HG03520 (cell line): ENCODE results near the gene CLCN3.
"Not testable (repeated sequence)": the region's sequence is repeated elsewhere in the genome, so short reads cannot be mapped to it uniquely, and the experiment has no call there.

ENCODE experiments used
- ATAC-seq: cut with Tn5 transposase; IDR thresholded peaks from one replicate; pipeline ENCODE4 v1.9.1; 2021; ENCODE audit warnings: mild to moderate bottlenecking, moderate library complexity; ENCODE audit not compliant: unreplicated experiment

CLCN3 gene

GRCh38 chr4:169650227-169650936 lies 30.0 kb downstream of the CLCN3 start:
- ATAC-seq = no peak

GRCh38 chr4:169652535-169652934 lies 32.2 kb downstream of the CLCN3 start:
- no peak for ATAC-seq

DNA sequence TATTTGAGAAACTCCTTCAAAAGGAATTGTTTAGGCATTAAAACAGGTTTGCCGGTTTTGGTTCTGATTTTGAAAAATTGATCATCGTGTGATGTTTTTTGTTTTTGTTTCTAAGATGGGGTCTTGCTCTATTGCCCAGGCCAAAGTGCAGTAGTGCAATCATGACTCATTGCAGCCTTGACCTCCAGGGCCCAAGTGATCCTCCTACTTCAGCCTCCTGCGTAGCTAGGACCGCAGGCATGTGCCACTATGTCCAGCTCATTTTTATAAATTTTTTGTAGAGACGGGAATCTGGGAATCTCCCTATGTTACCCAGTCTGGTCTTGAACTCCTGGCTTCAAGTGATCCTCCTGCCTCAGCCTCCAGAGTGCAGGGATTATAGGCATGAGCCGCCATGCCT lies 35.0 kb downstream of the CLCN3 start:
- no peak for ATAC-seq

GRCh38 chr4:169657470-169658107 lies 37.2 kb downstream of the CLCN3 start:
- no peak for ATAC-seq

DNA sequence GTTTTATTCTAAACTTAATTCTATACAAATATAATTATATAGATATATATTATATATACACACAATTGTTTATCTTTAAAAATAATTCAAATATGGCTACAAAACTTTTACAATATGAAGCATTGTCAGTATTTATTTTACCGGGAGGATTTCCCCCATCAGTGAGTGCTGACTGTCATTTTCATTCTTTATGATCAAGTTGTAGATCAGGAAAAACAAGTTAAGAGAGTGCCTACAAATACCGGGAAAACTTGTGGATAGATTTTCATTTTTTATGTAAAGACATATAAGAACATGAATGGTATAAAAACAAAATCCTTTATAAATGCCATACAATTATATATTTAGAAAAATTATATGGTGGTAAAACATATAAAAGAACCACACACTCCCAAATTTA lies 37.8 kb downstream of the CLCN3 start:
- ATAC-seq = no peak

DNA sequence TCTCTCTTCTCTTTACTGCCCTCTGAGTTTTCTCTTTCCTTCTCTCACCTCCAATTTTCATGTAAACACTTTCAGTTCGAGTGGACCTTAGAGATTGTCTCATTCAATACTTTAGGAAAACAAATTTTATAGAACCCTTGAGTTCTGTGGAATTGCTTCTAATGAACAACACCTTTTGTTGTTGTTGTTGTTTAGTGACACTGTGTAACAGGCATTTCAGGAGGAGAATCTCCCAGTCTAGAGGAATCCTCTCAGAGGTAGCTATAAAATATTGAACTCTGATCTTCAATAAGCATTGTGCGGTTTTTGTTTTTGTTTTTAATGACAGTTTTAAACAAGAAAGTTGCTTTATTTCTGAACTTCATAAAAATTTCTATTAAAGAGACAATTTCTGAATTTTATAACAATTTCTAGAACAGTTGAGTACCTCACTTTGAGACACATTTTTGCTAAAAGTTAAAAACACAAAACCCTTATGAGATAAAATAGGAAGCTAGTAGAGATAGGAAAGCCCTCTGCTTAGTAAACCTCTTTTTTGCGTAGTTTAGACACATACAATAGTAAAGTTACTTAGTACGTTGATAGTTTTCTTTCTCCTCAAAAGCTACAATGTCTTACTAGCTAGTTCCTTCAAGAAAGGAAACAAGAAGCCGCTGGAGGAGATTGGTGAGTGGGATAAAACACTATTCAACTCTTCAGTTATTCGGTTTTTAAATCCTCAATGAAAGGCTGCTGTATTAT lies 38.8 kb downstream of the CLCN3 start:
- ATAC-seq = no peak

DNA sequence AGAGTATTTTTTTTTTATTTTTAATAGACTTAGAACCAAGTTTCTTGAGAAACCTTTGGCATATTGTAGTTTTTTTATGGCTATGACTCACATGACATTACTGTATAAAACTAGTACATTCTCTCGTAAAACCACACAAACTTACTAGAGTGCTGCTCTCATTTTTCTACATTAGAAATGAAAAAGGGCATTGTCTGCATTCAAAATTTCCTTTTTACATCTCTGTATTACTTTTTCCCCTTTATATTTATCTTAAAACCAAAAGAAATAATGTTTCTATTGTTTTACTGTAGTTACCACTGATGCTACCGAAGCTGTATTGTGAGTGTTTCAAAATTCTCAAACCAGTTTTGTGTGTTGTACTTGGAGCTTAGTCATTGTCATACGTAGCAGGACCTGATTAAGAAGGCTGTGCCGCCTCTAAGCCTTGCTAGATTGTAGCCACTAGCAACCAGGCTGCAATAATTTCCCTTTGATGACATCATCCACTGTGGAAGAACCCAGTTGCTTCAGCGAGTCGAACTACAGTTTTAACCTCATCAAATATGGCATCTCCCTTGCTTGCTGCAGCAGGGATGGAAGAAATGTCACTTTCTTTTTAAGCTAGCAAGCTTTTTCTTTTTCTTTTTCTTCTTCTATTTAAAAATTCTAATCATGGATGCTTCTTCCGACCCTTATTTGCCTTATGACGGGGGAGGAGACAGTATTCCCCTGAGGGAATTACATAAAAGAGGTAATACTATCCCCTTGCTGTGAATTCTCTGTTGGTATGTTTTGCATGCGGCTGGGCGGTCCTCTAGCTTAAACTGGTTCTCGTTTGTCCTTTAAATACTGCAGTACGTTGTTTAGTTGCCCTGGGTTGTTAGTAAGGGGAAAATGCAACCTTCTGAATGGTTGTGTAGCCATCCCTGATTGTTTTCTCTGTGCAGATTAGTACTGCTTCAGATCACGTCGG lies 39.6 kb downstream of the CLCN3 start:
- peak; percentile 98 for ATAC-seq

DNA sequence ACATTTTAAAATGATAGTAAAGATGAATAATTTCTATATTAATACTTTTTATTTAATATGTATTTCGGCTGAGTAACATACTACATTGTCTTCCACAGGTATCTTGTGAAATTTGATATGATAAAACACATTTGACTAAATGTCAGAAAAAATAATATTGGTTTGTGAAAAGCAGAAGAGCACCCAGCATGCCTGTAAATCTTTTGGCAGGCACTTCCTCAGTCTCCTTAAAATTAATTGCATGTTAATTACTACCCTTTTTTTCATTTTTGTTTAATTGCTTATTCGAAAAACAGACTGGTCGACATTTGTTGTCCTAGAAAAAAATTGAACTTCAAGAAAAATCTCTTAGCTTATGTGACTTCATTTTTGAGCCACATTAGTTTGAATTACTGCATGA lies 40.6 kb downstream of the CLCN3 start:
- ATAC-seq = no peak

DNA sequence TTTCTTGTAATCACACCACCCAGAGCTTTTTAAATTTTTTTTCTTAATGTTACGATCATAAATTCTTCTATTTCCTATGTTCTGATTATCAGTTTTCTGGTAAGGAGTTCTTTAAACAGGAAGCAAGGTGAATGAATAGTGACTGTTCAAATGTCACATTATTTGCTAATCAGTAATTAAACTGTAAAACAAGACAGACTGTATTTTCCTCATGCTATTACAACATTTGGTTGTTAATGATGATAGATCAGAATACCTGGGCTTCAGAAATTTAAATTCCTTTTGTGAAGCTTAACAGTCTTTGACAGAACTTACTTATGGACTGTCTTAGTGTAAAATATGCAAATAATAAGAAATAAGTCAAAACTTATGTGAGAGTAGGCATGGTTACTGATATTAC lies 41.4 kb downstream of the CLCN3 start:
- no peak for ATAC-seq

GRCh38 chr4:169662206-169662605 lies 41.8 kb downstream of the CLCN3 start:
- no peak for ATAC-seq

- no peak for ATAC-seq
These were observed 43.0 kb downstream of the CLCN3 start for GRCh38 chr4:169663402-169663801.

GRCh38 chr4:169663831-169664230 lies 43.5 kb downstream of the CLCN3 start:
- no peak for ATAC-seq

DNA sequence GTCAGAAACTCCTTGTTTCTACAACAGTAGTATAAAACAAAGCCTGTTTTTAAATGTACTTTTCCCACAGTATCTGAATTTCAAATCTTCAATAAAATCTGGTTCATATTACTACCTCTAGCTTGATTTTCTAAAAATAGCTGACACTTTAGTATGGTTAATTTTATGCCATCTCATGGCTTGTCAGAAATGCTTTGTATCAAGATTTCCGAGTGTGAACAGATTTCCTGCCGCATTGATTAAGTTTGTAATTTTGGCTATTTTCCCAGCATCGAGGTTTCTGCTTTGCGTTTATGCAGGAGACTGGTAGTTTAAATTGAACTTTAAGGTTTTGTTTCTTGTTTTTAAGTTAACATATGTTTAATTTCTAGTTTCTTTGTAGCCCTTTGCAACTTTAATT lies 44.2 kb downstream of the CLCN3 start:
- ATAC-seq = no peak

GRCh38 chr4:169665046-169665737 lies 44.8 kb downstream of the CLCN3 start:
- no peak for ATAC-seq

GRCh38 chr4:169668069-169668721 lies 47.8 kb downstream of the CLCN3 start:
- ATAC-seq = no peak

DNA sequence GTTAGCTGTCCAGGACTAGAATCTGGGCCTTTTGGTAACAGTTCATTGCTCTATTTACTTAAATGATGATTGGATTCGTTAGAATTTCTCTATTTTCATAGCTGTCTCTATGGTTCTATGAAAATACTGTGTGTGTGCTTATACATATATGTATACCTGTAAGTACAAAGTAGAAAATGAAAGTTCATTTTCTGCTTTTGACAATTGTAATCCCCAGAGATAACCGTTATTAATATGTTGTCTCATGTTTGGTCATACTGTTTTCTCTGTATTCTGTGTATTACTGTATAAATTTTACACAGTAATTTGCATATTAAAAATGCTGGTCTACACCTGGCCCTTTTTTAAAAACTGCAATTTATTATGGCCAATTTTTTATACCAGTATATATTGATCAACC lies 55.4 kb downstream of the CLCN3 start:
- ATAC-seq = peak; percentile 71

- no peak for ATAC-seq
These were observed 56.9 kb downstream of the CLCN3 start for GRCh38 chr4:169677150-169677748.

DNA sequence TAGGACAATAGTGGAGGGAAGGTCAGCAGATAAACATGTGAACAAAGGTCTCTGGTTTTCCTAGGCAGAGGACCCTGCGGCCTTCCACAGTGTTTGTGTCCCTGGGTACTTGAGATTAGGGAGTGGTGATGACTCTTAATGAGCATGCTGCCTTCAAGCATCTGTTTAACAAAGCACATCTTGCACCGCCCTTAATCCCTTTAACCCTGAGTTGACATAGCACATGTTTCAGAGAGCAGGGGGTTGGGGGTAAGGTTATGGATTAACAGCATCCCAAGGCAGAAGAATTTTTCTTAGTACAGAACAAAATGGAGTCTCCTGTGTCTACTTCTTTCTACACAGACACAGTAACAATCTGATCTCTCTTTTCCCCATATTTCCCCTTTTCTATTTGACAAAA lies 58.1 kb downstream of the CLCN3 start:
- not testable (repeated sequence) for ATAC-seq

DNA sequence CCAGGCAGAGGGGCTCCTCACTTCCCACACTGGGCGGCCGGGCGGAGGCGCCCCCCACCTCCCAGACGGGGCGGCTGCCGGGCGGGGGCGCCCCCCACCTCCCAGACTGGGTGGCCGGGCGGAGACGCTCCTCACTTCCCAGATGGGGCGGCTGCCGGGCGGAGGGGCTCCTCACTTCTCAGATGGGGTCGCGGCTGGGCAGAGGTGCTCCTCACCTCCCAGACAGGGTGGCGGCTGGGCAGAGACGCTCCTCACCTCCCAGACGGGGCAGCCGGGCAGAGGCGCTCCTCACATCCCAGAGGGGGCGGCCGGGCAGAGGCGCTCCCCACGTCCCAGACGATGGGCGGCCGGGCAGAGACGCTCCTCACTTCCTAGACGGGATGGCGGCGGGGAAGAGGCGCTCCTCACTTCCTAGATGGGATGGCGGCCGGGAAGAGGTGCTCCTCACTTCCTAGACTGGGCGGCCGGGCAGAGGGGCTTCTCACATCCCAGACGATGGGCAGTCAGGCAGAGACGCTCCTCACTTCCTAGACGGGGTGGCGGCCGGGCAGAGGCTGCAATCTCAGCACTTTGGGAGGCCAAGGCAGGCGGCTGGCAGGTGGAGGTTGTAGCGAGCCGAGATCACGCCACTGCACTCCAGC lies 58.7 kb downstream of the CLCN3 start:
- ATAC-seq = not testable (repeated sequence)
